Gastroesophageal sphincter (tissue), 3 donors: ENCODE measurements around the gene UNC5A.

ENCODE experiments used
- CTCF ChIP-seq, 4 experiments: fragments of 200-600 bp in 2 of 4; fragments of 450-650 bp in 2 of 4; sonication (generic) in 1 of 4; IDR thresholded peaks; one replicate each; pipeline ENCODE4 v1.5.1; 2017 to 2019; ENCODE audit warnings: antibody characterized with exemption in 4 of 4, mild to moderate bottlenecking in 2 of 4, moderate library complexity in 2 of 4
- POLR2AphosphoS5 ChIP-seq: sonication (generic); formaldehyde crosslinking; IDR thresholded peaks from one replicate; pipeline ENCODE4 v1.6.1; 2017; ENCODE audit warnings: antibody characterized with exemption

- no peak for TF ChIP-seq CTCF (IDR thresholded peaks at IDR 0.05)
- TF ChIP-seq POLR2AphosphoS5: no peak
Observed at GRCh38 chr5:176820937-176821336, 10.6 kb downstream of the UNC5A start.
